Stimulated activated naive CD4-positive, alpha-beta T cell (primary cell): ENCODE data around the gene POC1A.

ENCODE experiments used
- DNase-seq, 6 experiments: peaks; one replicate each; lab custom pipeline; 2025; lab: John Stamatoyannopoulos, UW

Gene POC1A

DNA sequence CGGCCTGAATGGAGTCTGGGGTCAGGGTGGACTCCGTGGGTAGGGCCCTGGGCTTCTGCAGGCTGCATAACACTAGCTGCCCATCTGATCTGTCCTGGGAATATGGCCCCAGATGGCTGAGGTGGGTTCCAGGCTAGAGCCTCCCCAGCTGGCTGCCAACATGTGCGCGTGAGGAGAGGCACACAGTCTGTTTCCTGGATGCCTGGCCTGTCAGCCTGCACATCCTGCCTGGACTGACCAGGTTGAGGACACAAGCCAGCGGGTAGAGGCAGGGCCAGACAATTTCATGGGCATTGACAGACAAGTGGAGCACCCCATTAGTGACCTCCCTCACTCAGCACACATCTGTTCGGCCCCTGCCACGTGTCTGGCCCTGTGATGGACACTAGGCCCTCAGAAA is 128.8 kb downstream of the POC1A start:
- DNase-seq, result no peak
